Omental fat pad (tissue), 4 donors: Measurements from ENCODE around the gene VEGFC. TPM values are rescaled to one million over a fixed set of nuclear protein-coding genes. Genes with fewer than 3 reads are reported as not detected.

Source experiments
- ATAC-seq: fragments of 150-250 bp; one replicate; pipeline ENCODE4 v1.9.1; 2016; ENCODE audit warnings: mild to moderate bottlenecking, moderate library complexity; ENCODE audit not compliant: low FRiP score
- DNase-seq: peaks from one replicate; pipeline ENCODE4 v3.0.0-alpha.2; 2019; ENCODE audit warnings: low spot score
- total RNA-seq, 4 donors: library from RNA; depleted of rRNA; stranded (reverse); fragments of >200 nt; gene quantifications; one replicate each; pipeline ENCODE4 v1.1.0, GENCODE V29; 2016
- TF ChIP-seq, protein P1 (sequence below), 3 donors: fragments of 450-650 bp; IDR thresholded peaks; one replicate each; pipeline ENCODE4 v1.5.1; 2016 to 2017; ENCODE audit warnings: antibody characterized with exemption in 3 of 3, mild to moderate bottlenecking in 3 of 3, moderate library complexity in 2 of 3

The VEGFC gene
- total RNA-seq, 4 donors from 2014 or later: 14.0 to 30.6 (median 28.5) TPM

DNA sequence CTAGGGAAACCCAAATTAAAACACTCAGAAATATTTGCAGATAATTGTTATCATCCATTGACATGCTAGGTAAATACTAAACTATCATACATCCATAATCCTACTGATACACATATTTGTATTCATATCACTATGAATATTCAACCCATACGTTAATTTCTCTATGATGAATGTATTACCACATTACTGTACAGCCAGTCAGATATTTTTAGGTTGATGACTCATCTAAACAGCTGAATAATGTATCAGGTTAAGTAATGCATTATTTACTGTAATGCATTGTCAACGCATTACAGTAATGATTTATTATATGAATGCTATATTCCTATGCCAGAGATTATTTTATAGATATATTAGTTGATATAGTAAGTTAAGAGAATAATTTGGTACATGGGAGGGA, 37.1 kb downstream of the VEGFC start:
- TF ChIP-seq, protein P1, sequence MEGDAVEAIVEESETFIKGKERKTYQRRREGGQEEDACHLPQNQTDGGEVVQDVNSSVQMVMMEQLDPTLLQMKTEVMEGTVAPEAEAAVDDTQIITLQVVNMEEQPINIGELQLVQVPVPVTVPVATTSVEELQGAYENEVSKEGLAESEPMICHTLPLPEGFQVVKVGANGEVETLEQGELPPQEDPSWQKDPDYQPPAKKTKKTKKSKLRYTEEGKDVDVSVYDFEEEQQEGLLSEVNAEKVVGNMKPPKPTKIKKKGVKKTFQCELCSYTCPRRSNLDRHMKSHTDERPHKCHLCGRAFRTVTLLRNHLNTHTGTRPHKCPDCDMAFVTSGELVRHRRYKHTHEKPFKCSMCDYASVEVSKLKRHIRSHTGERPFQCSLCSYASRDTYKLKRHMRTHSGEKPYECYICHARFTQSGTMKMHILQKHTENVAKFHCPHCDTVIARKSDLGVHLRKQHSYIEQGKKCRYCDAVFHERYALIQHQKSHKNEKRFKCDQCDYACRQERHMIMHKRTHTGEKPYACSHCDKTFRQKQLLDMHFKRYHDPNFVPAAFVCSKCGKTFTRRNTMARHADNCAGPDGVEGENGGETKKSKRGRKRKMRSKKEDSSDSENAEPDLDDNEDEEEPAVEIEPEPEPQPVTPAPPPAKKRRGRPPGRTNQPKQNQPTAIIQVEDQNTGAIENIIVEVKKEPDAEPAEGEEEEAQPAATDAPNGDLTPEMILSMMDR (IDR thresholded peaks at IDR 0.05): no peak
- ATAC-seq (no peak), DNase-seq (no peak)

DNA sequence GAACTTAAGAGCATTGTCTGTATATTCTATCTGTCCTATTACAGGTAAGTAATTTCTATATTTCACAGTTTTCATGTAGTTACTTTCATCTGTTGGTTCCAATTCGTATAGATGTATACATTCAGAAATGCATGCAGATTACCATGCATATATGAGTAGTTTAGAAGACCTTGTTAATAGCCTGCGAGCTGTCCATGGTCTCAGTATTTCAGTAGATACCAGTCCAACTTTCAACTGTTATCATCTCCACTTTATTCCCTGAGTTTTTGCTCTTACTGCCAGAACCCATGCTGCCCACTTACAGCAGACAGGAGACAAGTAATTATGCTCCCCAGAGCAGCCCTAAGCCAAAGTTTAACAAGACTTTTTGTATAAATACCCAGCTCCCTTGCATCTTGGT, 37.7 kb downstream of the VEGFC start:
- DNase-seq: no peak
- no peak for ATAC-seq
- TF ChIP-seq, protein P1 (IDR thresholded peaks at IDR 0.05): no peak

DNA sequence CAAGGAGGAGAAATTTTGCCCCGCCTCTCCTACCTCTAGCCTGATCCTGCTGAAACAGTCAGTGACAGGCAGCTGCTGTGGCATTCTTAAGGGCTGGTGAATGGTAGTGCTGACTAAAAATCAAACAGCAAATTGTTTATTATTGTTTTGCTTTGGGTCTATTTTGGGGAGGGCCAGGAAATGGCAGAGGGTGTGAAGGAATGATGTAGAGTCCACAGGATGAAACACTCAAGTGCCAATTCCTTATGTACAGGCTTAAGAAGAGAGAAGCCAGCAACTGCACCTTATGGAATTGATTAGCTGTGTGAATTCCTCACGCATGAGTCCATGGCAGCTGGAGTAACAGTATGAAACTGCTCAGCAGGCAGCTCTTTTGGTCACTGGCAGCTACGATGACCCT, 39.7 kb downstream of the VEGFC start:
- TF ChIP-seq, protein P1 (IDR thresholded peaks at IDR 0.05): no peak
- no peak for ATAC-seq
- DNase-seq: no peak

DNA sequence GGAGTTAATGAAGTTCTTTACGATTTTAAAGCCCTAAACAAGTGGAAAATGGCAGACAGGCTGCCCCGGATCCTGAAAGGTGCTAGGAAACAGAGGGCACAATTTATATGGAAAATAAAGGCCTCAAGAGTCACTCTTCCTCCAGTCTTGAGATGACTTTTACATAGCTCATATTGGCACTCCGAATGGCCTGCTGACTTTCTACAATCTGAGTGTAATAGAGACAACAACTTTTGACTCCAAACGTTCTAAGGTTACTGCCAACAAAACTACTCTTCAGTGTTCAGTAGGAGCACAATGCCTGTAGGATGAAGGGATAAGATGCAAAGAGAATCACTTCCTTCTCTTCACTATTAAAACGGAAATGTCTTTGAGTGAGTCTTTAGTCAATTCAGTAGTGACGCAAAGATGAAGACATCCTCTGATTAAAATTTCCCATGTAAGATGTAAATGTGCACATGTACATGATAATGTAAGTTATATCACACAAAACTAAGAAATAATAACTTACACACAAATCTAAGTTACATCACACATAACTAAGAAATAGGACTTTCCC, 40.5 kb downstream of the VEGFC start:
- DNase-seq (no peak), ATAC-seq (no peak)
- TF ChIP-seq, protein P1 (IDR thresholded peaks at IDR 0.05): no peak

DNA sequence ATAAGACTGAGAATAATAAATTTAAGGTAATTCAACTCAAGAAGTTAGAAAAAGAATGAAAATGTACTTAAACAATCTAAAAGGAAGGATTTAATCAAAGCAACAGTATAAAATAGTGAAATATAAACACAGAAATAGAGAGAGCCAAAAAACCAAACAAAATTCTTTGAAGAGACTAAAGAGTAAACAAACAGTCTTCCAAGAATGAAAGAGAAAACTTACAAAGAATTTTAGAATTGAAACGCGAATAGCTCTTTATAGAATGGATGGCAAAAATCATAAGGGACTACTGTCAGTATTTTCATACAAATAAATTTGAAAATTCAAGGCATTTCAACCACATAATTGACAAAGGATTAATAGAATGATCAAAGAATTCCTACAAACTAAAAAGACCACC, 41.7 kb downstream of the VEGFC start:
- DNase-seq (no peak), ATAC-seq (no peak)
- TF ChIP-seq, protein P1 (IDR thresholded peaks at IDR 0.05): no peak

DNA sequence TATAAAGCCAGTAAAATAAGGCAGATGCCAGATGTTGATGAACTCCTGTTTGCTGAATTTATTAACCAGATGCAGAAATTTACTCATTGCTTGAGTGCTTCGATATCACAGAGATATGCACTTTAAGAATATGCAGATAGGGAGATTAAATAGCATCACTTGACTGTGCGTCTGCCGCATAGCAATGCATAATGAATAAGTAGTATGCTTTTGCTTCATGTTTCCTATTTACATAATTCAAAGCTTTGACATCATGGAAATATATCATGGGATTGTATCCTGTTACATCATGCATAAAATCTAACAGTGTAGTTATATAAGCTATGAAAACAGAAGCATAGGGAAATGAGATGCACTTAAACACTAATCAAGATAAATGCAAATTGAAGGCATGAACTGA, 45.9 kb downstream of the VEGFC start:
- no peak for ATAC-seq

DNA sequence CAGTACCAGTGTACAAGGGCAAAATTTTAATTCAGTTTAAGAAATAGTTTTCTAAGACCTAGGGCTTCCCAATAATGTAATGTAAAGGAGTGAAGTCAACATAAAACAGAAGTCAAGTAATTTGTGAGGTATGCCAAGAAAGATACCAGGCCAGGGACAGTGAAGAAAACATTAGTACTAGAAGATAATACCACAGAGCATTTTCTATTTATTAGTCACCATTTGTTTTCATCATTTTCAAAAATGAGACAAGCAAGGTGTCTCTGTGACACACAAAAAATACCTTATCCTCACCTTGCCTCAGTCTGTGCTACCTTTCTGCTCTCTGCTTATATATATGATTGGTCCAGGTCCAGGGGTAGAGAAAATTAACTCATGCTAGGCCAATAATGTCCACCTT, 46.8 kb downstream of the VEGFC start:
- ATAC-seq (no peak), DNase-seq (no peak)
- TF ChIP-seq, protein P1 (IDR thresholded peaks at IDR 0.05): no peak

More for the DNA sequence above, 45.9 kb downstream of the VEGFC start:
- TF ChIP-seq, protein P1 (IDR thresholded peaks at IDR 0.05): no peak
- no peak for DNase-seq
